GM12878 (cell line): Measurements from ENCODE around the gene ZKSCAN5. TPM values are rescaled to one million over a fixed set of nuclear protein-coding genes. Genes with fewer than 3 reads are reported as not detected.

Experiments
- ATAC-seq: fragments of 200-7000 bp; cut with Tn5 transposase; 3 replicates; pipeline ENCODE4 v1.9.1; 2020; ENCODE audit warnings: mild to moderate bottlenecking, moderate library complexity
- BruUV-seq: library from RNA; stranded (reverse); fragments of 400-500 nt; replicated peaks from 2 replicates; lab custom pipeline; 2021; lab: Mats Ljungman, UMichigan
- CTCF ChIA-PET: fragments of 300-600 bp; sonication (Branson Sonifier 250); formaldehyde crosslinking; extraction: SDS; loops from one replicate; lab custom pipeline; 2021; ENCODE audit warnings: inconsistent platforms; lab: Yijun Ruan, JAX
- POLR2A ChIA-PET: fragments of 350-600 bp; formaldehyde crosslinking; extraction: SDS; loops from one replicate; lab custom pipeline; 2021; ENCODE audit warnings: inconsistent platforms; lab: Charles Lee
- RAD21 ChIA-PET: fragments of 300-600 bp; sonication (Branson Sonifier 250); formaldehyde crosslinking; loops from one replicate; lab custom pipeline; 2023; ENCODE audit warnings: antibody characterized with exemption; ENCODE audit not compliant: unreplicated experiment; lab: Charles Lee
- SMC1A ChIA-PET: fragments of 300-600 bp; sonication (Branson Sonifier 250); formaldehyde crosslinking; loops from one replicate; lab custom pipeline; 2023; ENCODE audit not compliant: unreplicated experiment, uncharacterized antibody; lab: Charles Lee
- DNase-seq: peaks from one replicate; pipeline ENCODE4 v3.0.0-alpha.2; 2011; ENCODE audit warnings: low read depth, low spot score
- FAIRE-seq: peaks from 3 replicates; lab custom pipeline; 2011; peaks lifted over from hg19 to GRCh38; lab: Jason Lieb, UNC
- H2AFZ ChIP-seq: 2 replicates; pipeline ENCODE4 v1.6.0; 2011; ENCODE audit warnings: low read depth, low read length, control low read depth; ENCODE audit not compliant: control insufficient read depth
- H3K27ac ChIP-seq: 2 replicates; pipeline ENCODE4 v1.5.1; 2011; ENCODE audit warnings: control low read depth; ENCODE audit not compliant: control insufficient read depth, insufficient read depth
- H3K27me3 ChIP-seq, 2 experiments: replicated peaks in 1 of 2; 2 replicates each; pipeline versions ENCODE4 v1.6.0 to v1.6.1; 2011; ENCODE audit warnings: low read length in 1 of 2; ENCODE audit not compliant: control insufficient read depth in 2 of 2, insufficient read depth in 2 of 2
- H3K36me3 ChIP-seq, 2 experiments: 2 replicates each; pipeline ENCODE4 v1.5.1; 2011; ENCODE audit warnings: low read length in 1 of 2; ENCODE audit not compliant: control insufficient read depth in 2 of 2, insufficient read depth in 2 of 2
- H3K4me1 ChIP-seq: 2 replicates; pipeline ENCODE4 v1.6.1; 2011; ENCODE audit warnings: mild to moderate bottlenecking, low read length, moderate library complexity, mixed read lengths; ENCODE audit not compliant: control insufficient read depth, insufficient read depth
- H3K4me2 ChIP-seq: 2 replicates; pipeline ENCODE4 v1.6.0; 2011; ENCODE audit warnings: control low read depth; ENCODE audit not compliant: control insufficient read depth, insufficient read depth
- H3K4me3 ChIP-seq: fragments of 200-600 bp; sonication (generic); 2 replicates; pipeline ENCODE4 v1.5.1; 2016
- H3K79me2 ChIP-seq: 2 replicates; pipeline ENCODE4 v1.6.0; 2011; ENCODE audit warnings: low read length; ENCODE audit not compliant: control insufficient read depth, insufficient read depth
- H3K9ac ChIP-seq: 2 replicates; pipeline ENCODE4 v1.8.0; 2011; ENCODE audit warnings: low read length, control low read depth, mixed read lengths; ENCODE audit not compliant: control insufficient read depth, insufficient read depth
- H3K9me3 ChIP-seq: replicated peaks from 3 replicates; pipeline ENCODE4 v1.5.1; 2011; ENCODE audit warnings: mild to moderate bottlenecking, low read length; ENCODE audit not compliant: control insufficient read depth, insufficient read depth
- H4K20me1 ChIP-seq: 2 replicates; pipeline ENCODE4 v1.6.0; 2011; ENCODE audit not compliant: control insufficient read depth, insufficient read depth
- BACH1 ChIP-seq: fragments of 450-650 bp; IDR thresholded peaks from 2 replicates; pipeline ENCODE4 v1.6.1; 2017; ENCODE audit warnings: mild to moderate bottlenecking, borderline replicate concordance
- BCL3 ChIP-seq: IDR thresholded peaks from 2 replicates; pipeline ENCODE4 v1.6.1; 2011; ENCODE audit warnings: borderline replicate concordance, low read depth, mild to moderate bottlenecking, moderate library complexity, low read length; ENCODE audit not compliant: insufficient read depth, poor library complexity, severe bottlenecking
- CBX3 ChIP-seq: fragments of 200-600 bp; sonication (generic); IDR thresholded peaks from 2 replicates; pipeline ENCODE4 v1.6.1; 2016; ENCODE audit warnings: low read depth, borderline replicate concordance
- CBX5 ChIP-seq: sonication (generic); IDR thresholded peaks from 2 replicates; pipeline ENCODE4 v1.6.1; 2016; ENCODE audit warnings: low read depth, moderate library complexity, mild to moderate bottlenecking, inconsistent platforms
- GABPA ChIP-seq: IDR thresholded peaks from 2 replicates; pipeline ENCODE4 v1.6.1; 2014; ENCODE audit warnings: antibody characterized with exemption, low read depth, mild to moderate bottlenecking, inconsistent platforms
- HDAC6 ChIP-seq: fragments of 200-600 bp; sonication (generic); IDR thresholded peaks from one replicate; pipeline ENCODE4 v1.8.0; 2017; ENCODE audit warnings: antibody characterized with exemption; ENCODE audit not compliant: unreplicated experiment
- HSF1 ChIP-seq: fragments of 150-350 bp; IDR thresholded peaks from 2 replicates; pipeline ENCODE4 v1.6.1; 2014; ENCODE audit warnings: mild to moderate bottlenecking, low read depth, low read length
- IKZF1 ChIP-seq: fragments of 450-650 bp; conservative IDR thresholded peaks from 2 replicates; pipeline ENCODE4 v1.6.1; 2017; ENCODE audit warnings: antibody characterized with exemption, mild to moderate bottlenecking
- MAX ChIP-seq: IDR thresholded peaks from 2 replicates; pipeline ENCODE4 v1.6.1; 2012; ENCODE audit warnings: low read depth, low read length, improper control_type of control experiment
- NFIC ChIP-seq: IDR thresholded peaks from 2 replicates; pipeline ENCODE4 v1.6.1; 2012; ENCODE audit warnings: low read depth, mild to moderate bottlenecking, inconsistent platforms, low read length, moderate library complexity
- NFXL1 ChIP-seq: fragments of 450-650 bp; IDR thresholded peaks from 2 replicates; pipeline ENCODE4 v1.6.1; 2017; ENCODE audit warnings: antibody characterized with exemption, mild to moderate bottlenecking, borderline replicate concordance
- PKNOX1 ChIP-seq: fragments of 450-650 bp; IDR thresholded peaks from 2 replicates; pipeline ENCODE4 v1.6.1; 2016; ENCODE audit warnings: mild to moderate bottlenecking
- RCOR1 ChIP-seq: conservative IDR thresholded peaks from 2 replicates; pipeline ENCODE4 v1.6.1; 2012; ENCODE audit warnings: low read depth, low read length, improper control_type of control experiment
- RUNX3 ChIP-seq: IDR thresholded peaks from 2 replicates; pipeline ENCODE4 v1.6.1; 2012; ENCODE audit warnings: low read length, inconsistent platforms
- SMAD5 ChIP-seq: IDR thresholded peaks from 2 replicates; pipeline ENCODE4 v1.6.1; 2016; ENCODE audit warnings: antibody characterized with exemption, low read depth
- SUPT20H ChIP-seq: IDR thresholded peaks from 2 replicates; pipeline ENCODE4 v1.6.1; 2011; ENCODE audit warnings: low read depth, mild to moderate bottlenecking, low read length, moderate library complexity, borderline replicate concordance; ENCODE audit not compliant: control insufficient read depth
- TAF1 ChIP-seq: IDR thresholded peaks from 2 replicates; pipeline ENCODE4 v1.6.1; 2011; ENCODE audit warnings: mild to moderate bottlenecking, low read depth, low read length, borderline replicate concordance
- TARDBP ChIP-seq: IDR thresholded peaks from 2 replicates; pipeline ENCODE4 v1.6.1; 2016; ENCODE audit warnings: borderline replicate concordance
- TCF7 ChIP-seq: IDR thresholded peaks from 2 replicates; pipeline ENCODE4 v1.6.1; 2014; ENCODE audit warnings: antibody characterized with exemption, borderline replicate concordance
- WRNIP1 ChIP-seq: IDR thresholded peaks from 2 replicates; pipeline ENCODE4 v1.6.1; 2011; ENCODE audit warnings: low read depth, low read length, improper control_type of control experiment, borderline replicate concordance
- ZNF24 ChIP-seq: fragments of 450-650 bp; IDR thresholded peaks from 2 replicates; pipeline ENCODE4 v1.6.1; 2017; ENCODE audit warnings: antibody characterized with exemption, mild to moderate bottlenecking
- ZNF274 ChIP-seq: IDR thresholded peaks from one replicate; pipeline ENCODE4 v1.8.0; 2011; ENCODE audit not compliant: insufficient read length, insufficient read depth
- WGBS: methylation state at CpG from one replicate; pipeline ENCODE4 v1.1.6; 2016; ENCODE audit warnings: low lambda C conversion rate; ENCODE audit not compliant: insufficient replicate concordance, insufficient coverage; ENCODE audit errors: missing lambda C conversion rate; 5-methylcytosine and 5-hydroxymethylcytosine counted together
- in situ Hi-C: fragments of 300-500 bp; cut with MboI; formaldehyde crosslinking; loops from 9 replicates; pipeline ENCODE4 v1.14.3; 2018; ENCODE audit warnings: mixed read lengths
- intact Hi-C: fragments of 100-400 bp; cut with micrococcal nuclease; formaldehyde crosslinking; loops from one replicate; pipeline ENCODE4 v1.14.2; 2022; ENCODE audit not compliant: unreplicated experiment
- polyA plus RNA-seq, 11 experiments: library from polyadenylated mRNA; depleted of rRNA in 4 of 11; unstranded in 6 of 11; stranded (reverse) in 5 of 11; fragments of >200 nt; fragmentation: Nextera tagmentation in 4 of 11; fragmentation: Illumina TruSeq in 1 of 11; extraction: Ambion mirVana in 4 of 11; extraction: Trizol in 1 of 11; gene quantifications; 1 replicate in 1 of 11; 2 replicates in 10 of 11; pipeline versions ENCODE4 v1.2.1 to v1.2.3, GENCODE V29; 2011 to 2016; ENCODE audit warnings: inconsistent platforms in 2 of 11, missing spikeins in 2 of 11, low read depth in 1 of 11
- total RNA-seq, 4 experiments: library from RNA; depleted of rRNA in 3 of 4; stranded (reverse); fragments of >200 nt in 3 of 4; fragmentation: Illumina TruSeq in 1 of 4; extraction: Trizol in 1 of 4; gene quantifications; 2 replicates each; pipeline versions ENCODE4 v1.2.1 to v1.2.3, GENCODE V29; 2013 to 2021

The ZKSCAN5 gene
- total and polyA plus RNA-seq, 10 of the 15 experiments (the other 5 are each of a cell fraction or from before 2014, with no cell fraction given): 2.5 to 10.1 (median 7.7) TPM

- TF ChIP-seq SMAD5 (no peak), ZNF274 (no peak)
- TF ChIP-seq, all 136 proteins: peak for 0
Observed at GRCh38 chr7:99562832-99563231, 58.4 kb downstream of the ZKSCAN5 start (continued).

GRCh38 chr7:99563650-99564049, 59.2 kb downstream of the ZKSCAN5 start:
- in situ Hi-C loops: no loop called here
- SMC1A ChIA-PET: no interaction called here
- intact Hi-C loops: no loop called here
- Histone ChIP-seq H3K9me3 (no peaks in the 10 kb centered on the region), H3K27ac (no peak overlapping the region), H3K4me2 (no peak overlapping the region), H3K79me2 (peaks cover 25% of the 10 kb centered on the region), H4K20me1 (0 out of 2 replicates have a peak, but pooled peaks cover 2% of the 10 kb centered on the region), H3K9ac (no peak overlapping the region), H2AFZ (no peak overlapping the region), H3K4me1 (no peaks in the 10 kb centered on the region), H3K4me3 (no peak overlapping the region), H3K36me3 (peaks cover 9 to 15% of the 10 kb centered on the region in 2 experiments), H3K27me3 (no peaks in the 10 kb centered on the region)
- CTCF ChIA-PET: no interaction called here
- TF ChIP-seq BACH1 (no peak), CBX5 (no peak), CBX3 (no peak), HDAC6 (no peak), WRNIP1 (no peak), BCL3 (no peak), GABPA (no peak), IKZF1 (no peak), TCF7 (no peak), PKNOX1 (no peak), RCOR1 (no peak), TARDBP (no peak), NFIC (no peak), MAX (no peak), SUPT20H (no peak), RUNX3 (no peak), TAF1 (no peak), ZNF24 (no peak), NFXL1 (no peak), HSF1 (no peak)
- POLR2A ChIA-PET: no interaction called here
- 94% methylated on average over 10 of the region's 10 CpGs for WGBS
- RAD21 ChIA-PET: no interaction called here
- ATAC-seq (no peak), DNase-seq (no peak), FAIRE-seq (no peak)
- BruUV-seq: no TSS peak
